HG03432 (cell line): ENCODE measurements around the gene FLNB.

Experiments
- ATAC-seq: cut with Tn5 transposase; IDR thresholded peaks from one replicate; pipeline ENCODE4 v1.9.1; 2021; ENCODE audit warnings: mild to moderate bottlenecking, moderate library complexity; ENCODE audit not compliant: unreplicated experiment

The FLNB gene

DNA sequence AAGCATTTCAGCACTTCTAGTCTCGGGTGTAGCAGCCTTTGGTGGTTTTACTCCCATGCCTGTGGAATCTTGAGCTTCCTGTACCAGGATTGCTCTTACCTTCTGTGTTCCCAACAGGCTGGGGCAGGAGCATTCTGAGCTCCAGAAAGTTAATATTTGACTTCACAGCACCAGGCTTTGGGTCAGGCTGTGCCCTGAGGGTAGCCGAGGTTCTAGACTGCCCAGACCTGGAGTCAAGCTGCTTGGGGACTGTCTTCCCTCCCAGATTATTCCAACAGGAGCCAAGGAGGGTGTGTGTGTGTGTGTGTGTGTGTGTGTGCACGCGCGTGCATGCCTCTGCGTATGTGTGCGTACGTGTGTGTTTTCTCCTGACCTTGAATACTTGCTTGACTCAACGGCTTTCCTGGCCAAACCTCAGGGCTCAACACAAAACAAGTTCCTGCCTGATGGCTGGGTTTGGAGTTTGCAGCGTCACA, 94.8 kb downstream of the FLNB start:
- no peak for ATAC-seq

DNA sequence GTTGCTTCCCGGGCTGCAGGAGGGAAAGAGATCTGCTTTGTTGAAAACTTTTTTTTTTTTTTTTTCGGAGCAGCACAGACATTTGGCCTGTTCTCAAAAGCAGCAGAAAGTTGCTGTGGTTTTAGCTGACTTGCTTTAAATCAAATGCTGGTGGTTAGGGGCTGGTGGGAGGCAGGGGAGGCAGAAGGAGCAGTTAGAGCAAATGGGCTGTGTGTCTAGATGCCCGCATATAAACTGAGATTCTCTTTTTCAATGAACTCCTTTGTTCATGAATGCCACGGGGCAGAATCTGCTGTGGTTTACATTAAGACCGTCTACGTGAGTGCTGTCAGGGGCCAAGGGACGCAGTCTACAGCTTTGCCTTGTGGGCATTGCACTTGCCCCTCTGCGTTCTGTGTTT, 95.9 kb downstream of the FLNB start:
- ATAC-seq, result no peak

DNA sequence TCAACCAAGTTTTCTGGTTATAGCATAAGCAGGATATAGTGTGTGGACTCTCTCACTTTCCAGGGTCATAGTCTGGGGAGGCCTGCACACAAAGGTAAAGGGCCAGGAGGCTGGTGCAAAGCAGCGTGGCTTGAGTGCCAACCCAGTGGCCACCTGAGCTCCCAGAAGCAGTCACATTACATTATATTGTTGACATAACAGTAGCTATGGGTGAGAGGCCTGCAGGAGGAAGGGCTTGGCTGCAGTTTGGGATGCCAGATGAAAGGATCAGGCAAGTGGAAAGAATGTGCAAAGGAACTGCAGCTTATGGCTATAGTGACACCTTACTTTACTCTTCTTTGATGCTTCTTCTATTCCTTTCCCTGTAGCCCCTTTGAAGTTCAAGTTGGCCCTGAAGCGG, 96.5 kb downstream of the FLNB start:
- no peak for ATAC-seq

GRCh38 chr3:58105196-58105595, 97.0 kb downstream of the FLNB start:
- ATAC-seq, result no peak

DNA sequence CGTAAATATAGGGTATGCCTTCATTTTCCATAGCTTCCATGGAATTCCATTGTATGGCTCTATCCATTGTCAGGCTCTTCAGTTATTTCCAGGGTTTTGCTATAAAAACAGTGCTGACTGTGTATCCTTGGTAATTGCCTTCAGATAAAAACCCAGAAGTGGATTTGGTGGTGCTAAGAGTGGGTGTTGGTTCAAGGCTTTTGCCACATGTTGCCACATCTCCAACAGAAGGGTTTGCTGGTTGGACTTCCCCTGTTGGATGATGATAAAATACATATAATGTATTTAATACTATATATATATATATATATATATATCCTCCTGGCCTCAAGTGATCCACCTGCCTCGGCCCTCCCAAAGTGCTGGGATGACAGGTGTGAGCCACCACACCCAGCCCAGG, 97.8 kb downstream of the FLNB start:
- ATAC-seq, result no peak

GRCh38 chr3:58106640-58107039, 98.4 kb downstream of the FLNB start:
- no peak for ATAC-seq

DNA sequence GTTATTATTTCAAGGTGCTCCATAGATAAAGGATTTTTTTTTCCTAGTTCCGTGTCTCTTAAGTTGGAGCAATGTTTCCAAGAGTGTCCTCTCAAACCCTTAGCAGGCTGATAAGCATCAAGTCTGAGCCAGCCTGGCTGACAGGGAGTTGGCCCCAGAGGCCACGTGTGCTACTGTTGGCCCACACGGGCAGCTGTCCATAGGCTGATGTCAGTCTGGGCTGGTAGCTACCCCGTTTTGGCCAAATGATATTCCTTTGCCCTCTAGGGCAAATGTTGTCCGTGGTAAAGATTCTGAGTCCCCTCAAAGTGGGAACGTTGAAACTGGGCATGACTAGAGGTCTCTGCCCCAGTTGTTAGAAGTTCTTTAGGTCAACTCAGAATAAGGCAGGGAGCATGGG, 99.4 kb downstream of the FLNB start:
- no peak for ATAC-seq

DNA sequence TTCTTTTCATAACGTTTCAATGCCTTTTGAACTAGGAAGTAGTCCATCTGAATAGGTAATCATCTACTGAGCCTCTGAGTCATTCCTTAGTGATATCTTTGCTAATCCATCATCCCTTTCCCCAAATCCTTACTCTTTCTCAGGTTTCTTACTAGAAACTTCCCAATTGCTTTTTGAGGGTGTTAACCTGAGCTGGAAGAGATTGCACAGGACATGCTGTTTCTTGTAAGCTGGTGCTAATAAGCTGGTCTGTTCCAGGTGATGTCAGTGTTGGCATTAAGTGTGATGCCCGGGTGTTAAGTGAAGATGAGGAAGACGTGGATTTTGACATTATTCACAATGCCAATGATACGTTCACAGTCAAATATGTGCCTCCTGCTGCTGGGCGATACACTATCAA, 101.5 kb downstream of the FLNB start:
- ATAC-seq, result no peak

GRCh38 chr3:58111513-58112184, 103.4 kb downstream of the FLNB start:
- peak; percentile 59 for ATAC-seq

- ATAC-seq, result no peak
Measured at GRCh38 chr3:58112185-58112535, 103.9 kb downstream of the FLNB start.

GRCh38 chr3:58115175-58115574, 107.0 kb downstream of the FLNB start:
- no peak for ATAC-seq

DNA sequence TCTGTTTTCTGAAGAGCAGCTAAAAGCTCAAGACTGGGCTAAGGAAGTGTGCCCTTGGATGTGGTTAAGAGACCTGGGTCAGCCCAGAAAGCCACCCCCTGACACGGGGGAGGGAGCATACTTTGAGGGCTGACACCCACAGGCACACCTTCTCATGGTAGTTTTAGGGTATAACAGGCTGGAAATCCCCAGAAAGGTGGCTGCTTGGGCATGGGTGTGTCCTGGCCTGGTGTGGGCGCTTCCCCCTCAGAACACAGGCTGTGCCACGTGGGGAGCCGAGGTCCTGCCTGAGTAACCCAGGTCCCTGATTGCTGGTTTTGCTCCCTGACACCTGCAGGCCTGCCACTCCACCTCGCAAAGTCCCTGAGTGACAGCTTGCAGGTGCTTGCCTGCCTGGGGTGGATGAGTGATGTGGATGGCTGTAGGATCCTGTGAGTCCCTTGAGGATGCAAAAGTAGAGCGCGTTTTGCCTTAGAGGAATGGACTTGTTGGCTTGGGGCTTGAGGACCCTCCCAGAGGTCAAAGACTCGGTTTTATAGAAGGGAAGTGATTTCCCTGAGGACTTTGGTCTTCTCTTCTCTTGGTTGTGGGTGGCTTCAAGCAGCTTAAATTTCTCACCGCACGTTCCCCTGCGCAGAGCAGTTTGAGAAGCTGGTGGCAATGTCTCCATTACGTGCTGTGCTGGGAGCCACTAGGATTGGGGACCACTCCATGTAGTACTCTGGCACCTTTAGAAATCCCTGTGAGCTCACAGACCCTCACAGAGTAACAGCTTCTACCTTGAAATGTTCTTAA, 108.1 kb downstream of the FLNB start:
- peak; percentile 68 for ATAC-seq

DNA sequence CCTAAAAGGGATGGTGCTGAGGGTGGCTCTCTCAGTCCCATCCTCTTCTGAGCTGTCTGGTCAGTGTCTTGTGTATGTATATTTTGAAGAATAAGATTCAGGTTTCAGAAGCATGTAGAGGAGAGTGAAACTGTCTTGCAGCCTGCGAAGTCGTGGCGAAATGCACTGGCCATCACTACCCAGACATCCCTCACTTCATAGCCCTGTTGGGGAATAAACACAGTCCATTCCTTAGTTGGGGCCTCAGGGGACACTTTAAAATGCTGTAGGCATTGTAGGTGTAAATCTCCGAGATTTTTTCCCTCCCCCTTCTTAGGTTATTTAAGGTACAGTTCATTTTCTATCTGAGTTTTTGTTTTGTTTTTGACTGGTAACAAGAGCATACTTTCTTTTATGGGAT, 108.8 kb downstream of the FLNB start:
- peak; percentile 9 for ATAC-seq

DNA sequence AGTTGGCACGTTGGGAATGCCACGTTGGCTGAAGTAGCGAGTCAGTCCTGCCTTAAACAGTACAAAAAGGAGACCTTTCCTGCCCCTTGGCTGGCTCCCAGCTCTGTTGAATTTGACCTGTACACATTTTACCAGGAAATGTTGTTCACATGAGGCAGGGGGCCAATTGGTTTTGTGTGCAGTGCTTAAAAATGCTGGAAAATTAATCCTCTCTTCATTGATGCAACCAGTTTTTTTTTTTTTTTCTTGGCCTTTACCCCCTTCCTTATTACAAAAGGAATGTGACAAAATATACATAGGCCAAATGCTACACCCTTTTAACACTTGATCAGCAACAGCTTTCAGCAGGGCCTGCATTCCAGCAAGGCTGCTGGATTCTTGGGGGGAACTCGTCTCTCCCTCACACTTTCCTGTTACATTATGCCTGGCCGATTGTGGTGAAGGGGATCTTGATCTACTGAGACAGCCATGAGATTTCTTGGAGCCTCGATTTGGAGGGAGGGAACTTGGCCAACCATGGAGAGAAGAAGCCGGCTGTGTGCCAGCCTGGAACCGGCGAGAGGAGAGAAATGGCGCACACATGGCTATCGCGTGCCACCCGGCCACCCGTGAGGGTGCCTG, 109.4 kb downstream of the FLNB start:
- no peak for ATAC-seq

DNA sequence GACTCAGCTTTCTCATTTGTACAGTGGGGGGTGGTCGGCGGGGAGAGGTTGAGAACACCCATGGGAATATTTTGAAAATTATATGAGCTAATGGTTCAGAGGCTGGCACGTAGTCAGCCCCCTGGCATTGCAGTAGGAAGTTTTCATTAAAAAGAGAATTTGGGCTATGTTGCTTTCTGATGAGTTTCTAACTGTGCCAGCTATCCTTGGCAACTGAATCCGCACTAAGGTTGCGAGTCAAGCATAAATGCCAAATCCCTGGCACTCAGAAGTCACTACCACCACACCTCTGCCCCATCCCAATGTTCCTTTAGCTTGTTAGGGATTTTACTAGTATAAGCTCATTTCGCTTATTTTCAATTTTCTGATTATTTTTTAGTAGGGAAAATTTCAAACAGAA, 111.0 kb downstream of the FLNB start:
- no peak for ATAC-seq

GRCh38 chr3:58120075-58120812, 112.0 kb downstream of the FLNB start:
- ATAC-seq, result no peak

DNA sequence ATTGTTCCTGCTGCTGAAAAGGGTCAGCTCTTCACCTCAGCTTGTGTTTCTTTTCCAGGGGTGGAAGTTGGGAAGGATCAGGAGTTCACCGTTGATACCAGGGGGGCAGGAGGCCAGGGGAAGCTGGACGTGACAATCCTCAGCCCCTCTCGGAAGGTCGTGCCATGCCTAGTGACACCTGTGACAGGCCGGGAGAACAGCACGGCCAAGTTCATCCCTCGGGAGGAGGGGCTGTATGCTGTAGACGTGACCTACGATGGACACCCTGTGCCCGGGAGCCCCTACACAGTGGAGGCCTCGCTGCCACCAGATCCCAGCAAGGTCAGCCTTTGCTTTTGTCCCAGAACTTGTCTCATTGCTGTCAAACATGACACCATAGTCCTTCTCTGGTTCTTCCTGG, 113.0 kb downstream of the FLNB start:
- ATAC-seq, result no peak

DNA sequence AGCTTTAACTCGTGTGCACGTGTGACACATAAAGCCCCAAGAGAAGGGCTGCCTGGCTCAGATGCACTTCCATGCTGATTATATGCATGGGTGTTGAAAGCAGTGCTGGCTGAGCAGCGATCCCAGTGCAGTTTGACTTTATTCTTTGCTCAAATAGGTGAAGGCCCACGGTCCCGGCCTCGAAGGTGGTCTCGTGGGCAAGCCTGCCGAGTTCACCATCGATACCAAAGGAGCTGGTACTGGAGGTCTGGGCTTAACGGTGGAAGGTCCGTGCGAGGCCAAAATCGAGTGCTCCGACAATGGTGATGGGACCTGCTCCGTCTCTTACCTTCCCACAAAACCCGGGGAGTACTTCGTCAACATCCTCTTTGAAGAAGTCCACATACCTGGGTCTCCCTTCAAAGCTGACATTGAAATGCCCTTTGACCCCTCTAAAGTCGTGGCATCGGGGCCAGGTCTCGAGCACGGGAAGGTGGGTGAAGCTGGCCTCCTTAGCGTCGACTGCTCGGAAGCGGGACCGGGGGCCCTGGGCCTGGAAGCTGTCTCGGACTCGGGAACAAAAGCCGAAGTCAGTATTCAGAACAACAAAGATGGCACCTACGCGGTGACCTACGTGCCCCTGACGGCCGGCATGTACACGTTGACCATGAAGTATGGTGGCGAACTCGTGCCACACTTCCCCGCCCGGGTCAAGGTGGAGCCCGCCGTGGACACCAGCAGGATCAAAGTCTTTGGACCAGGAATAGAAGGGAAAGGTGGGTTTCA, 114.9 kb downstream of the FLNB start:
- ATAC-seq, result no peak

GRCh38 chr3:58124387-58124786, 116.2 kb downstream of the FLNB start:
- no peak for ATAC-seq

GRCh38 chr3:58129041-58129770, 121.0 kb downstream of the FLNB start:
- no peak for ATAC-seq
